SU-DHL-6 (cell line): ENCODE data around the gene C1D.

ENCODE experiments used
- CTCF ChIP-seq: fragments of 200-600 bp; sonication (generic); IDR thresholded peaks from one replicate; pipeline ENCODE4 v1.5.1; 2017; ENCODE audit warnings: antibody characterized with exemption, mild to moderate bottlenecking, low read length, moderate library complexity; ENCODE audit not compliant: insufficient read depth, poor library complexity, severe bottlenecking
- EZH2phosphoT487 ChIP-seq: fragments of 200-600 bp; sonication (generic), shearing (Covaris generic); conservative IDR thresholded peaks from 2 replicates; pipeline ENCODE4 v1.6.1; 2018; ENCODE audit warnings: mild to moderate bottlenecking, antibody characterized with exemption, low read length, moderate library complexity, mixed read lengths

DNA sequence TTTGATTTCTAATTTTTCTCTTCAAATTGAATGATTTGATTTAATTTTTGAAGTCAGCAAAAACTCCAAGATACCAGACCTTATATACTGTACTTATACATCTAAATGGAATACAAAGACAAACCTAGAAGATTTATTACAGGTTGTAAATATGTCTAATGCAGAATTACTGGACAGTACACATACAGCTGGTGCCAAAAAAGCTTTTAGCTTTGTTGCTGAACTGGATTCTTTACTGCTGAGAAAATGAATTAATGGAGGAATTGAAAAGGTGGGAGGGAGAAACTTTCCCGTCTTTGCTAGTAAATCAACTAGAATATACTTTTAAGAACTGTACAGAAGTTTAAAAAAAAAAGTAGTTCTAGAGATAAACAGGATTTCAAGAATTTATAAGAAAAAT lies 17.5 kb downstream of the C1D start:
- TF ChIP-seq CTCF: no peak
- no peak for TF ChIP-seq EZH2phosphoT487
